Activated naive CD8-positive, alpha-beta T cell treated with anti-CD3 and anti-CD28 coated beads for 36 hours (primary cell): ENCODE results near the gene PLK3. TPM values are rescaled to one million over a fixed set of nuclear protein-coding genes. Genes with fewer than 3 reads are reported as not detected.
"Not testable (repeated sequence)": the region's sequence is repeated elsewhere in the genome, so short reads cannot be mapped to it uniquely, and the experiment has no call there.

Experiments
- DNase-seq: peaks from one replicate; pipeline ENCODE4 v3.0.0; 2021
- H3K27ac Mint-ChIP-seq: one replicate; pipeline ENCODE4 v1.8.0; 2022; ENCODE audit warnings: mild to moderate bottlenecking, moderate library complexity, mixed read lengths
- H3K27me3 Mint-ChIP-seq: one replicate; pipeline ENCODE4 v1.8.0; 2022; ENCODE audit warnings: mild to moderate bottlenecking, mixed read lengths
- H3K36me3 Mint-ChIP-seq: one replicate; pipeline ENCODE4 v1.8.0; 2021; ENCODE audit warnings: mild to moderate bottlenecking, mixed read lengths
- H3K4me1 Mint-ChIP-seq: one replicate; pipeline ENCODE4 v1.8.0; 2021; ENCODE audit warnings: mixed read lengths
- H3K4me3 Mint-ChIP-seq: one replicate; pipeline ENCODE4 v1.8.0; 2022; ENCODE audit warnings: mild to moderate bottlenecking, moderate library complexity, mixed read lengths
- H3K9me3 Mint-ChIP-seq: one replicate; pipeline ENCODE4 v1.8.0; 2022; ENCODE audit warnings: mixed read lengths
- total RNA-seq, 2 experiments: library from RNA; stranded (reverse); gene quantifications; one replicate each; pipeline ENCODE4 v1.2.3, GENCODE V29; 2021

Gene PLK3
- total RNA-seq, 2 experiments from 2014 or later, result 53.3 to 57.1 TPM

GRCh38 chr1:44828003-44828651, 27.9 kb downstream of the PLK3 start:
- H3K27ac Mint-ChIP-seq, result no peak overlapping the region
- H3K4me3 Mint-ChIP-seq, result no peak overlapping the region
- H3K4me1 Mint-ChIP-seq, result peaks cover 3% of the 10 kb centered on the region

GRCh38 chr1:44828841-44829440, 28.8 kb downstream of the PLK3 start:
- H3K4me1 Mint-ChIP-seq, result peaks cover 3% of the 10 kb centered on the region
- no peak for DNase-seq
- H3K27me3 Mint-ChIP-seq, result no peaks in the 10 kb centered on the region
- no peaks in the 10 kb centered on the region for H3K9me3 Mint-ChIP-seq
- H3K36me3 Mint-ChIP-seq, result no peaks in the 10 kb centered on the region
- H3K4me3 Mint-ChIP-seq, result no peak overlapping the region
- no peak overlapping the region for H3K27ac Mint-ChIP-seq

More at GRCh38 chr1:44828003-44828651, 27.9 kb downstream of the PLK3 start:
- H3K27me3 Mint-ChIP-seq, result no peaks in the 10 kb centered on the region
- no peak for DNase-seq
- H3K9me3 Mint-ChIP-seq, result no peaks in the 10 kb centered on the region
- no peaks in the 10 kb centered on the region for H3K36me3 Mint-ChIP-seq

- Mint-ChIP-seq H3K27me3 (no peaks in the 10 kb centered on the region), H3K9me3 (no peaks in the 10 kb centered on the region), H3K27ac (no peak overlapping the region)
These were observed 29.6 kb downstream of the PLK3 start for GRCh38 chr1:44829506-44830384.

GRCh38 chr1:44830900-44831304, 30.7 kb downstream of the PLK3 start:
- H3K27me3 Mint-ChIP-seq, result no peaks in the 10 kb centered on the region
- H3K4me3 Mint-ChIP-seq, result no peak overlapping the region
- H3K9me3 Mint-ChIP-seq, result no peaks in the 10 kb centered on the region
- H3K27ac Mint-ChIP-seq, result no peak overlapping the region
- H3K36me3 Mint-ChIP-seq, result no peaks in the 10 kb centered on the region
- H3K4me1 Mint-ChIP-seq, result peaks cover 7% of the 10 kb centered on the region
- DNase-seq, result no peak

More at GRCh38 chr1:44829506-44830384, 29.6 kb downstream of the PLK3 start:
- no peak overlapping the region for H3K4me3 Mint-ChIP-seq
- peaks cover 3% of the 10 kb centered on the region for H3K4me1 Mint-ChIP-seq
- H3K36me3 Mint-ChIP-seq, result no peaks in the 10 kb centered on the region
- DNase-seq, result no peak

- no peak overlapping the region for H3K27ac Mint-ChIP-seq
- DNase-seq, result no peak
- peaks cover 10% of the 10 kb centered on the region for H3K4me1 Mint-ChIP-seq
- no peaks in the 10 kb centered on the region for H3K27me3 Mint-ChIP-seq
- H3K4me3 Mint-ChIP-seq, result no peak overlapping the region
- no peaks in the 10 kb centered on the region for H3K36me3 Mint-ChIP-seq
- H3K9me3 Mint-ChIP-seq, result no peaks in the 10 kb centered on the region
These were observed 31.3 kb downstream of the PLK3 start for GRCh38 chr1:44831516-44831915.

GRCh38 chr1:44832056-44832705, 32.0 kb downstream of the PLK3 start:
- H3K36me3 Mint-ChIP-seq, result no peaks in the 10 kb centered on the region
- no peaks in the 10 kb centered on the region for H3K9me3 Mint-ChIP-seq
- H3K4me3 Mint-ChIP-seq, result no peak overlapping the region
- H3K4me1 Mint-ChIP-seq, result peaks cover 10% of the 10 kb centered on the region
- H3K27ac Mint-ChIP-seq, result no peak overlapping the region
- DNase-seq, result no peak
- H3K27me3 Mint-ChIP-seq, result no peaks in the 10 kb centered on the region

- no peaks in the 10 kb centered on the region for H3K36me3 Mint-ChIP-seq
- DNase-seq, result no peak
- H3K27ac Mint-ChIP-seq, result no peak overlapping the region
- no peaks in the 10 kb centered on the region for H3K27me3 Mint-ChIP-seq
- H3K4me1 Mint-ChIP-seq, result peaks cover 10% of the 10 kb centered on the region
- no peak overlapping the region for H3K4me3 Mint-ChIP-seq
- no peaks in the 10 kb centered on the region for H3K9me3 Mint-ChIP-seq
These were observed 34.2 kb downstream of the PLK3 start for GRCh38 chr1:44834328-44834727.

- H3K27me3 Mint-ChIP-seq, result no peaks in the 10 kb centered on the region
- peak overlapping the region; percentile 14 for H3K27ac Mint-ChIP-seq
- H3K36me3 Mint-ChIP-seq, result no peaks in the 10 kb centered on the region
- no peak overlapping the region for H3K4me3 Mint-ChIP-seq
- H3K9me3 Mint-ChIP-seq, result no peaks in the 10 kb centered on the region
- peaks cover 10% of the 10 kb centered on the region for H3K4me1 Mint-ChIP-seq
- peak; percentile 84 for DNase-seq
These were observed 35.8 kb downstream of the PLK3 start for GRCh38 chr1:44835738-44836675.

GRCh38 chr1:44838294-44838693, 38.1 kb downstream of the PLK3 start:
- H3K4me3 Mint-ChIP-seq, H3K9me3 Mint-ChIP-seq, DNase-seq, H3K27ac Mint-ChIP-seq, H3K36me3 Mint-ChIP-seq: not testable (repeated sequence)
- Mint-ChIP-seq H3K27me3 (peaks cover 15% of the 10 kb centered on the region), H3K4me1 (peaks cover 13% of the 10 kb centered on the region)

GRCh38 chr1:44839576-44839975, 39.4 kb downstream of the PLK3 start:
- Mint-ChIP-seq H3K27ac (no peak overlapping the region), H3K4me3 (no peak overlapping the region), H3K27me3 (peaks cover 15% of the 10 kb centered on the region), H3K9me3 (no peaks in the 10 kb centered on the region), H3K4me1 (peaks cover 13% of the 10 kb centered on the region), H3K36me3 (peaks cover 1% of the 10 kb centered on the region)
- DNase-seq, result no peak

- H3K36me3 Mint-ChIP-seq, result peaks cover 3% of the 10 kb centered on the region
- H3K4me3 Mint-ChIP-seq, result peak overlapping the region; percentile 48
- H3K27ac Mint-ChIP-seq, result no peak overlapping the region
- H3K9me3 Mint-ChIP-seq, result no peaks in the 10 kb centered on the region
- no peak for DNase-seq
- H3K27me3 Mint-ChIP-seq, result peaks cover 15% of the 10 kb centered on the region
- H3K4me1 Mint-ChIP-seq, result peaks cover 6% of the 10 kb centered on the region
These were observed 42.3 kb downstream of the PLK3 start for GRCh38 chr1:44842486-44842861.

- Mint-ChIP-seq H3K4me1 (peaks cover 6% of the 10 kb centered on the region), H3K36me3 (peaks cover 3% of the 10 kb centered on the region), H3K9me3 (no peaks in the 10 kb centered on the region), H3K4me3 (peak within 1 kb of the TSS; percentile 48), H3K27ac (no peak within 1 kb of the TSS), H3K27me3 (peaks cover 15% of the 10 kb centered on the region)
- DNase-seq, result peak; percentile 54
These were observed 42.9 kb downstream of the PLK3 start, which contains the start of gene PTCH2 for GRCh38 chr1:44842862-44843655. PTCH2 (minus strand) TSS chr1:44843253; CDS start chr1:44842932, 321 bp downstream.

GRCh38 chr1:44846985-44847384, 46.8 kb downstream of the PLK3 start:
- Mint-ChIP-seq H3K9me3 (no peaks in the 10 kb centered on the region), H3K36me3 (peaks cover 9% of the 10 kb centered on the region), H3K27me3 (peaks cover 7% of the 10 kb centered on the region), H3K4me1 (peaks cover 22% of the 10 kb centered on the region), H3K27ac (peak overlapping the region; percentile 7), H3K4me3 (no peak overlapping the region)
- no peak for DNase-seq
